Measurements from ENCODE around the gene WNT11. TPM values are rescaled to one million over a fixed set of nuclear protein-coding genes. Genes with fewer than 3 reads are reported as not detected.

The WNT11 gene
- total RNA-seq, 1 donor from 2014 or later = 0.26 TPM

DNA sequence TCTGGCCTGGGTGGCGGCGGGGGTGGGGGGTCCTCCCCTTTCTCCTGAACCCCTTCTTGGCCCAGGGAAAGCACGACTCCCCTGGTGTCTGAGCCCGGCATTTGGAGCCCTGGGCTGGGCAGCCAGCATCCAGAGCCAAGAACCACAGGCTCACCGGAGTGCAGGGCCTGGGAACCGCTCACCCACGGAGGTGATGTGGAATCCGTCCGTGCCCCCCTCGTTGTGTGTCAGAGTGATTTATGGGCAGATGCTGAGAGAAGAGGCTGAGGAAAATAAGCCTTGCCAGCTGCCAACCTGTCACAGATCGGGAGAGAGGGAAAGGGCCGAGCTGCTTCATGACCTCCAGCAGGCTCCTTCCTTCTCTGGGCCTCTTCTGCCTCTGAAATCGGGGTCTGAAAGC lies 33.7 kb downstream of the WNT11 start:
- Histone ChIP-seq H4K20me1 (ENCODE audit: low read depth) (no peaks in the 10 kb centered on the region), H3K79me2 (ENCODE audit: low read depth) (no peaks in the 10 kb centered on the region), H3K27me3 (peaks cover 17% of the 10 kb centered on the region), H3K4me1 (peaks cover 5% of the 10 kb centered on the region), H3F3A (ENCODE audit: low read depth) (no peaks in the 10 kb centered on the region), H3K9me3 (ENCODE audit: low read depth) (no peaks in the 10 kb centered on the region), H3K36me3 (no peaks in the 10 kb centered on the region), H3K9ac (no peak overlapping the region), H3K27ac (no peak overlapping the region), H3K4me3 (no peak overlapping the region), H3K4me2 (no peak overlapping the region), H2AFZ (replicated peaks) (no peak overlapping the region)
- Mint-ChIP-seq H3K27ac (no peak overlapping the region), H3K4me3 (no peak overlapping the region), H3K4me1 (peaks cover 16% of the 10 kb centered on the region), H3K9me3 (peaks cover 3% of the 10 kb centered on the region), H3K36me3 (peaks cover 3% of the 10 kb centered on the region), H3K27me3 (ENCODE audit: insufficient read depth, low read depth) (peaks cover 7% of the 10 kb centered on the region)
- TF ChIP-seq EZH2phosphoT487 (IDR thresholded peaks at IDR 0.05) (no peak), CTCF (IDR thresholded peaks at IDR 0.05) (no peak), EZH2 (IDR thresholded peaks at IDR 0.05) (no peak)
- no peak for DNase-seq (ENCODE audit: low spot score)

DNA sequence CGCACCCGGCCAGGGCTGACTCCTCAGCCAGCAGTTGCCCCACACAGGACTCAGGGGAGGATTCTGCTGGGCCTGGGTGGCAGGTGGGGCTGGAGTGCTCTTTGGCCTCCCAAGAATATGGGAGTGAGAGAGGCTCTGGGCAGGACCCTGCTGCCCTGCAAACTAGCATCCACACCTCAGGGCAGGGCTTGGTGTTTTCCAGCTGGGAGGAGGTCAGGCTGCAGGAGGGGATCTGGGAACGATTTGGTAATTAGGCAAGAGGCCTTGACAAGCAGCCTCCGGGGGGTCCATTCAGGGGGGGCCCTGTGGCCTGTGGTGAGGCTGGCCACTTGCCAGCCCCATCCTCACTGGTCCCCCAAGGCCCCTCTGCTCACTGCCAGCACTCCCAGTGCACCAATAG lies 35.8 kb downstream of the WNT11 start:
- Histone ChIP-seq H3K79me2 (ENCODE audit: low read depth) (no peaks in the 10 kb centered on the region), H3K36me3 (no peaks in the 10 kb centered on the region), H4K20me1 (ENCODE audit: low read depth) (no peaks in the 10 kb centered on the region), H3K4me2 (no peak overlapping the region), H3K9ac (no peak overlapping the region), H3K4me1 (no peaks in the 10 kb centered on the region), H3K27ac (no peak overlapping the region), H3F3A (ENCODE audit: low read depth) (no peaks in the 10 kb centered on the region), H3K4me3 (no peak overlapping the region), H3K27me3 (peaks cover 38% of the 10 kb centered on the region), H2AFZ (replicated peaks) (no peak overlapping the region), H3K9me3 (ENCODE audit: low read depth) (no peaks in the 10 kb centered on the region)
- Mint-ChIP-seq H3K4me3 (no peak overlapping the region), H3K27ac (no peak overlapping the region), H3K4me1 (peaks cover 7% of the 10 kb centered on the region), H3K27me3 (ENCODE audit: insufficient read depth, low read depth) (peaks cover 6% of the 10 kb centered on the region), H3K9me3 (peaks cover 3% of the 10 kb centered on the region), H3K36me3 (peaks cover 3% of the 10 kb centered on the region)
- DNase-seq (ENCODE audit: low spot score) = no peak
- TF ChIP-seq CTCF (IDR thresholded peaks at IDR 0.05) (no peak), EZH2 (IDR thresholded peaks at IDR 0.05) (no peak), EZH2phosphoT487 (IDR thresholded peaks at IDR 0.05) (no peak)

- Mint-ChIP-seq H3K27me3 (ENCODE audit: insufficient read depth, low read depth) (peaks cover 5% of the 10 kb centered on the region), H3K36me3 (peaks cover 2% of the 10 kb centered on the region), H3K4me1 (peaks cover 6% of the 10 kb centered on the region), H3K4me3 (no peak overlapping the region), H3K27ac (no peak overlapping the region), H3K9me3 (peaks cover 3% of the 10 kb centered on the region)
- TF ChIP-seq CTCF (IDR thresholded peaks at IDR 0.05) (no peak), EZH2phosphoT487 (IDR thresholded peaks at IDR 0.05) (no peak), EZH2 (IDR thresholded peaks at IDR 0.05) (no peak)
- Histone ChIP-seq H2AFZ (replicated peaks) (no peak overlapping the region), H3K4me1 (no peaks in the 10 kb centered on the region), H3K4me2 (no peak overlapping the region), H3K36me3 (no peaks in the 10 kb centered on the region), H4K20me1 (ENCODE audit: low read depth) (no peaks in the 10 kb centered on the region), H3K27me3 (peaks cover 47% of the 10 kb centered on the region), H3K9me3 (ENCODE audit: low read depth) (no peaks in the 10 kb centered on the region), H3K9ac (no peak overlapping the region), H3K79me2 (ENCODE audit: low read depth) (no peaks in the 10 kb centered on the region), H3K4me3 (no peak overlapping the region), H3F3A (ENCODE audit: low read depth) (no peaks in the 10 kb centered on the region), H3K27ac (no peak overlapping the region)
- DNase-seq (ENCODE audit: low spot score) = no peak
These were observed 36.8 kb downstream of the WNT11 start for GRCh38 chr11:76169473-76169896.
